HG03097 (cell line): ENCODE results near the gene NR2C2.

ENCODE experiments used
- ATAC-seq: cut with Tn5 transposase; IDR thresholded peaks from one replicate; pipeline ENCODE4 v1.9.1; 2021; ENCODE audit not compliant: unreplicated experiment, low FRiP score

NR2C2 gene

DNA sequence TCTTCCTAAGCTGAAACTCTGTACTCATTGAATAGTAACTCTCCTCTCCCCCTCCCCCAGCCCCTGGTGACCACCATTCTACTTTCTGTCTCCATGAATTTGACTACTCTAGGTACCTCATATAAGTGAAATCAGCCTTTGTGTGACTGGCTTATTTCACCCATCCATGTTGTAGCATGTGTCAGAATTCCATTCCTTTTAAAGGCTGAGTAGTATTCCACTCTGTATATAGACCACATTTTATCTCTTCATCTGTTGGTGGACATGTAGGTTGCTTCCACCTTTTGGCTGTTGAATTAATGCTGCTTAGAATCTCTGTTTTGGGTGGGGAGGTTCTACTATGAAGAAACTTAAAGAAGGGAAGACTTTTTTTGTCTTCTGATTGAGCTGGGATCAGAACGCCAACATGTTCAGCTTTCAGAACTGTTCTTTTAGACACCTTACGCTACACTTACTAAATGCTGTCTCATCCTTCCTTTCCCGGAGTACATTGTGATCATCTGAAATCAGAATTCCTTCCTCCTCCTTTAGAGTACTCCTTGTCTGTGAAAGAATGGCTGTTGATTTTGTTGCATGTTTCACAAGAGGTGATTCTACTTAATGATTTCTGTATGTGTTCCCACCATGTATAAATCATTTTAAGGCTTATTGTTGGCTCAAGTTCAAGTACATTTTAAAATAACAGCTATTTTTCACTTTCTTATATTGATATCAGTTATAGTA lies 67.4 kb downstream of the NR2C2 start:
- ATAC-seq = no peak

DNA sequence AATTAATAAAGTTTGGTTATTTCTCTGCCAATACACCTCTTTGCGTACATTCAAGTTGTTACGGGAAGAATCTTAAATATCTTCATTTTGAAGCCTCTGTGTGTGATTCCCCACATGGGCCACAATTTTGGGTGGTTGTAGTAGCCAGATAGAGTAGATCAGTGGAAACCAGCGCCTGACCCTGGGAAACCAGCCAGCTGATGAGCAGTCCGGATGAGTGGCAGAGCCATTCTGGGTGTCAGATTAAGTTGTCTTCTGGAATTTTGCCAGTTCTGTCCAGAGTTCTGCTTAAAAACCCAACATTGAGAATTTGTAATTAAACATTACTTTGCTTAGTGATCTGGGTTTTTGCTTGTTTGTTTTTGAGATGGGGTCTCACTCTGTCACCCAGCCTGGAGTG lies 68.1 kb downstream of the NR2C2 start:
- no peak for ATAC-seq

DNA sequence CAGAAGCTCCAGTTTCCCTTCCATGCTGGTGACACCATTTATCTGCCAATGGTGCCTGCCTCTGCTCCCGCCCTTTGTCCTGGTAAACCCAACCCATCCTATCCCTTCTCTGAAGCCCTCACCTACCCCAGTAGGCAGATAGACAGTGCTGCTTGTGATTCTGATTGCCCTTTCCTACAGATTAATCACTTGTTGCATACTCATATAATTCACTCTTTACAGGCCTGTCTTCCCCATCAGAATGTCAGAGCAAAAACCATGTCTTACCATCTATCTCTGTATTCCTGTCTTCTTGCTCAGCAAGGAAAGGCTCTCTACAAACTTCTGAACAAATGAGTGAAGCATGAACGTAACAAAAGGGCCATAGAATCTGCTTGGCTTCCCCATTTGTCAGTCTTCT lies 69.8 kb downstream of the NR2C2 start:
- ATAC-seq = no peak

DNA sequence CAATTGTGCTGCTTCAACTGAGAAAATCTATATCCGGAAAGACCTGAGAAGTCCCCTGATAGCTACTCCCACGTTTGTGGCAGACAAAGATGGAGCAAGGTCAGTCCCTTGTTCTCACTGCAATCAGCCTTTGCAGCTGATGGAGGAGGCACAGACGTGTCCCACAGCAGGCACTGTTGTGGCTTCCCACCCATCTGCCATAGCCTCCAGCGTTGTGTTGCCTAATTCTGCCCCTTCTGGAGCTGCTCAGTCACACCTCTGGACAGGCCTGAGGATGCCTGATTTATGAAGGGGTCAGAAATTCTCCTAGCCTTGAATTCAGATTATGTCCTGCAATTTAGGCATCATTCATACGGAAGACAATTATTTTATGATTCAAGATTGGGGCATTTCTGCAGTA lies 75.9 kb downstream of the NR2C2 start:
- no peak for ATAC-seq

DNA sequence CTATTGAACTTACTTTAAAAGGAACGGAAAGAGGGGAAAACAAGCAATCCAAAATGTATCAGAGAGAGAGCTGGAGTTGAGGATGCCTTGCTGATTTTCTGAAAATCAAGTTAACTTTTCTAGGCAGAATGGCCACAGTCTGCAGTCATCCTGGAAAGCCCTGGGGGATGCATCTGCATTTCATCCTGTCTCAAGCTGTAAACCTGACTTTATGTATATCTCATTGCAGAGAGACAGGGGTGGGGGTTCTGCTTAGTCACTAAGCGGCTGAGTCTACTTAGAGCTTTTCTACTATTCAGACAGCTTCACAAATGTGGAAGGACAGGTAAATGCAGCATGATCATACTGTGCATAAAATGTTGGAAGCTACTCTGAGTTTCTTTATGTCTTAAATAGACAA lies 76.3 kb downstream of the NR2C2 start:
- no peak for ATAC-seq

DNA sequence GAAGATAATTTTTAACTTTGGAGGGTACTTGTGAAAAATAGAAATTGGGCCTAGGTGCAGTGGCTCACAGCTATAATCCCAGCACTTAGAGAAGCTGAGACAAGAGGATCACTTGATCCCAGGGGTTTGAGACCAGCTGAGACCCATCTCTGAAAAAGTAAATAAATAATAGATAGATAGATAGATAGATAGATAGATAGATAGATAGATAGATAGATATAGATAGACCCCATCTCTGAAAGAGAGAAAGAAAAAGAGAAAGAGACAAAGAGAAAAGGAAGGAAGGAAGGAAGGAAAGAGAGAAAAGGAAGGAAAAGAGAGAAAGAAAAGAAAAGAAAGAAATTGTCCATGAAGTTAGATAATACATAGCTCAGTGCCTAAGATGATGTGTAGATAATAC lies 82.2 kb downstream of the NR2C2 start:
- ATAC-seq = no peak

DNA sequence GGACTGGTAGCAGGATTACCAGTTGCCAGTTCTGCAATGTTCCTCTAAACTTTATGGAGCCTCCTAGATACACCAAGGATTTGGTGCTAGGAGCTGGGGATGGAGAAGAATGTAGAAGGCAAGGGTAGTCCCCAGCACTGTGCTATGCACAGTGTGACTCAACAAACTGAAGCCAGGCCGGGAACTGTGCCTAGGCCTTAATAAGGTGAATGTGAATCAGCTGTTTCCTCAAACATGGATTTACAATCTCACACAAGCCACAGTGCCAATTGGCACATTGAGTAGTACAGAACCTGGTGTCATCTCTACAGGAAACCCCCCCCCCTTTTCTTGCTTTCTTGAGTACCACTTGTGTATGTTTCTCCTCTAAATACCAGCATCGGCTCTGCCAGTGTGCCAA lies 85.3 kb downstream of the NR2C2 start:
- ATAC-seq = no peak

DNA sequence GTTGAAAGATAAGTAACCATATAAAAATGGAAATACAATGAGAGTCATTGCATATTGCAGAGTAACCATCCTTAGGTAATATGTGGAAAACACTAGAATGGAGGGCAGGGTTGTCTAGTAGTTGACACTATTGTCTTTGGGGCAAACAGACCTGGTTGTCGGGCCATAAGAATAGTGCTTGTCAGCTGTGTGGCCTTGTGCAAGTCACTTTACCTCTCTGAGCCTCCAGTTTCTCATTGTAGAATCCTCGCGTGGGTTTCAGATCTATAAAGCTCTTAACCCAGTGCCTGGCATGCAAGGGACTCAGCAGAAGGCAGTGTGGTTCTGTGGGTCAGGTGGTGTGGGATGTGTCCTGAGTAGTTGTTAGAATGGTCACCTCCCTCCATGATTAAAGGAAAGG lies 85.7 kb downstream of the NR2C2 start:
- ATAC-seq = no peak

DNA sequence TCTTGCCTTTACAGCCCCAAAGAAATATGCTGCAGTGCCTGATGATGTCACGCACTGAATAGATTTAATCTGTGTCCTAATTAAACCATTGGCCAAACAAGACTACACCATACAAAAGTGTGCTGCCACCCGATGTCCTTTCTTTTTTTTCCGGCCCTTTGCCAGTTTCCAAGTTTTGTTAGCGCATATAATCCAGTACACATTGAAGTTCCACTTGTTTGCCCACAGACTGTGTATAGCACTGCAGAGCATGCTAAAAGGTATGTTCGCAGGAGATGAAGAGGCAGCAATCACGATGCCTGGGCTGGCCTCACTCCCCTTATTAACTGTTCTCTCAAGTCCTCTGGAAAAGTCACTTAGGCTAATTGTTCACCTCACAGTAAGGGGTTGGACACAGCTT lies 90.9 kb downstream of the NR2C2 start:
- no peak for ATAC-seq

DNA sequence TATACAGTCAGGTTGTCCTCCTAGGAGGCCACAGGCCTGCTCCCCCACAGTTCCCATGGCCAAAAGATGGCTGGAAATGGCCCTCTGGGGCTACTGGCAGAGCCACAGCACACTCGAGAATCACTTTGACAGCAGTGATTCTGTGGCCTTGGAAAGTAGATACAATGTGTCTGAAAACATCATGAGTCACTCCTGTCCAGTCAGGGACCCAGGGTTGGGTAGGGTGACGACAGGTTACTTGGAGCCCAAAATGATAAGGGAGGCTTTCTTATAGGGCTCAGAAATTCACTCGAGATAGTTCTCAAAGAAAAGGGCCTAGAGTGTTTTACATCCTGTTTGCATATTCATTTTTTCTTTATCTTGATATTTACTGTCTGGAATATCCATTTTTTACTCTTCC lies 93.5 kb downstream of the NR2C2 start:
- ATAC-seq = no peak

DNA sequence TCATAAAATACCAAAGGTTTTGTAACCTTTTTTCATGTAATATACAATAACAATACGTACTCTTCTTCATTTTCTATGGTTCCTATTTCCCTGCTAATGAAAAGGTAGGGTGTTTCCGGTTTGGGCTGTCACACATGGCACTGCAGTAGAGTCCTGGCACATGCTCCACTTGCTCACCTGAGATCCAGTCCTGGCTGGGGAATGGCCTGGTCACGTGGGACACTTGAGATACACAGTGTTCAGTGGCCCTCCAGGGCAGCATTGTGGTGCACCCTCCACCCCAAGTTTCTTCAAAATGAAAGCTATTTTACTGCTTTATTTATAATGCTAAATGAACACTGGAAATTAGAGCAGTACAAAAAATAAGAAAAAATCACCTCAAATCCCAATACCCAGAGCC lies 94.6 kb downstream of the NR2C2 start:
- ATAC-seq = no peak

DNA sequence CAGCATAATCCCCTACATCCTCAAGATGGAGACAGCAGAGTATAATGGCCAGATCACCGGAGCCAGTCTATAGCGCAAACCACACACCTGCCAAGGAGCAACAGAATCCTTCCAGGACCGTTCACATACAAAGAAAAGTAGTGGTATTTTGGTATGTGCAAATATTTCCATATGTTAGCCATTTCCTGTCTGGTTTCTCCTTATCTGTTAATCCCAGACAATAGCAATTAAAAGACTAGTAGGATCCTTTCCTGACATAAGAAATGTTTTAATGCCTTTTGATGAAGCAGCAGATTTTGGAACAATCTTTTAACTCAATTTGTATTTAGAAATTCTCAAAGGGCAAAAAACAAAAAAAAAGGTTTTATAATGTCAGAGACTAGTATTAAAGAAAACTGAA lies 95.6 kb downstream of the NR2C2 start:
- no peak for ATAC-seq

DNA sequence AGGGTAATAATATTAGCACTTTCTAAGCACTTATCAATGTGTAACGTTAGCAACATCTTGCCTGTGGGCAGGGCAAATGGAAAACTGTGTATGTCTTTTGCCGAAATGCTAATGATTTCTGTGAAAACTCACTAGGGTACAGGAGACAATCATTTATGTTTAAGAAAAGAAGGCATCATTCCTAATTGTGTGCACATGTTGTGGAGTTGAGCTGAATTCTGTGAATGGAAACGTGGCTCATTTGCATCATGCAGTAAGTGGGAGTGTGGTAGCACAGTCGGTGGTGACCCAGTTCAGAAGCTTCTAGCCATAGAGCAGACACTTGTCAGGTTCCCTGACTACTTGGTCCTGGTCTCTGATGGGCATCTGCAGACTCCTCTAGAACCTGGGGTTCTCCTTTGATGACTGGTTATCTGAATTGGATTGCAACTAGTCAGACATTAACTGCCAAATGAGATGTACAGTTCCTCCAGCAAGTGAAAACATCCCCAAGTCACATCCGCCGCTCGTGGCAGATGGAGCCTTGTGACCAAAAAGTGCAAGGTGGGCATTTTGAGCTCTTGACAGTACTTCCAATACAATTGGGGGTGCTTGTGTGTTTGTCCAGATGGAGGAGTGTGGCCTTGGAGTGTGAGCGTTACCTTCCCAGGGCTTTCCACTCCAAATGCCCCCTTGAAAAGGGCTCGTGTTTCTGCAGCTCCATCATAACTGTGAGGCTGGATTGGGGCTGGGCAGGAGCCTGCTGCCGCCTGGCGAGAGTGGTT lies 96.2 kb downstream of the NR2C2 start:
- ATAC-seq = no peak

DNA sequence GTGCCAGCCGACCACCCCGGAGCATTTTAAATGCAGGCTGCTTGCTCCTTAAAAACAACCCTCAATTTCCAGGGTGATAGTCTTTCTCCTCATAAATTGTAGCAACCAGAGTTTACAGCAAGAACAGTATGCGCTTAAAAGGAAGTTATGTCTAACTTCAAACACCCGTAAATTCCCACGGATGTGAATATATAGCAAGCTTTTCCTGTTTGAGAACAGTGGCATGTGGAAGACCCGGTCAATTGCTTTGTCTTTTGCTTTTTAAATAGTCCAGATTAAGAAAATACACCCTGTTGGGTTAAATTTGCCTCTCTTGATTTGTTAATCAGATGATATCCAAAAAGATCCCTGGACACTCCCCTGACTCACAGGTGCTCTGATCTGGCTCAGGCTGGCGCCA lies 96.9 kb downstream of the NR2C2 start:
- no peak for ATAC-seq

DNA sequence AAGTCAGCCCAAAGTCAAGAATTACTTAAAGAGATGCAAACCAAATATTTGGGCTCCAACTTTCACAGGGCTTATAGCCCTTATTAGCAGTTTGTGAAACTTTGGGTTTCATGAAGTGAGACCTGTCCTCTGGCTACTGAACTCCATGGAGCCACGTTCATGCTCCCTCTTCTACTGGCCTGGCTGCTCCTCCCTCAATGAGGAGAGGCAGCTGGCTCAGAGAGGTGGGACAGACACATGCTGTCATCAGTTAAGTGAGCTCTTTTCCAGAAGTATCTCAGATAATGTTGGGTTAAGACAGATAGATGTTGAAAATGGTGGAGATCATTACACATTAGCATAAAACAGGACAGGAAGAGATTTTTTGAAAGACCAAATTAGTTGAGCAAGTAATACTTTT lies 98.3 kb downstream of the NR2C2 start:
- no peak for ATAC-seq

DNA sequence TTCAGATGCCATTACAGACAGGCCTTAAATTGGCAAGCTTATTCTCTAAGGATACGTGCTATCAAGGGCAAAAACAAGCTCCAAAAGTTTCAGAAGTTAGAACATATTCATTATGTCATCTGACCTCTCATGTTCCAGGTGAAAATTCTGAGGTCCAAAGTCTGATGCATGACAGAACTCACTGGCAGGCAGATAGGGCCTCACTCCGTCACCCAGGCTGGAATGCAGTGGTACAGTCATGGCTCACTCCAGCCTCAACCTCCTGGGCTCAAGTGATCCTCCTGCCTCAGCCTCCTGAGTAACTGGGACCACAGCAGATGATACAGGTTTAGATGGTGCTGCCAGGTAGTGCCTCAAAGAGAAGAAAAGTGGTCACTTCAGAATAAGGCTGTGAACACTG lies 102.2 kb downstream of the NR2C2 start:
- no peak for ATAC-seq

DNA sequence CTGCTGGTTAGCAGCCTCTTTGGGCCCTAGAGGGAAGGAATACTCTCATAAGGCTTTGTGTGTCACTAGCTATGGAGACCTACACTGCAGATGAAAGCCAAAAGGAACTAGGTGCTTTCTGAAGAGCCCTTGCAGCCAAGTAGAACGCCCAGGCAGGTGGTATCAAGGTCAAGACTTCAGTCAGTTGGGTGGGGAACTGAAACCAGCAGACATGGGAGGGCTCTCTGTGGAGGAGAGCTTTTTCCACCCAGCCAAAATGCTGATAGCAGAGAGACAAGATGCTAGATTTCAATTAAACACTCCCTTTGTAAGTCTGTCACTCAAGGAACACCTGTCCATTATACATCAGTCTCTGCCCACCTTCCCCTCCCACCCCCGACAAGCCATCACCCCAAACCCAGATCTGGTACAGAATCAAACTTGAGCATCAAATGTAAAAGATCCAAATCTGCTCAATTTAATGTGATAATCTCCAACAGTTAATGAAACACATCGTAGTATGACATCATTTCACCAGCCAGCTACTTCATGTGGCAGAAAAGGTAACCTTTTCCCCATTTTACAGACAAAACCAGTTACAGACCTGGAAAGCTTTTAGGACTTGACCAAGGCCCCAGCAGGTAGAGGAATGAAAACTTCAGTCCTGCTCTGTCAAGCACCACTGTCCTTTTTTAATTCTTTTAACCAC lies 103.2 kb downstream of the NR2C2 start:
- ATAC-seq = peak; percentile 61

DNA sequence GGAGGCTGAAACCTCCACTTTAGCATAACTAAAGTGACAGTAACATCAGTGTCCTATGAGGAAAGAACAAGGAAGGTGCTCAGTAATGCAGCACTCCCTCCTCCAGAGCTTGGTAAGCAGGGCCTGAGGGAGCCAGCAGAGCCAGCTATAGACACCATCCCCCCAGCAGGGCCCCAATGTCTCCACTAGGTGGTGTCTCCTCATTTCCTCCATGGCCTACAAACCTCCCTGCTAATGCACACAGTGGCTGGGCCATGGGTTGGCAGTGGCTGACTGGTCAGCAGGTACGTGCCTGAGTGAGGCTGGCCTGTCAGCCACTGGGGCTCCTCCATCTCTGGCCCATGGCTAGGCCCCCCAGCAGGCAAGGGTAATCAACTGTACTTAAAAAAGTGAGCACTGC lies 104.1 kb downstream of the NR2C2 start:
- ATAC-seq = peak; percentile 37

DNA sequence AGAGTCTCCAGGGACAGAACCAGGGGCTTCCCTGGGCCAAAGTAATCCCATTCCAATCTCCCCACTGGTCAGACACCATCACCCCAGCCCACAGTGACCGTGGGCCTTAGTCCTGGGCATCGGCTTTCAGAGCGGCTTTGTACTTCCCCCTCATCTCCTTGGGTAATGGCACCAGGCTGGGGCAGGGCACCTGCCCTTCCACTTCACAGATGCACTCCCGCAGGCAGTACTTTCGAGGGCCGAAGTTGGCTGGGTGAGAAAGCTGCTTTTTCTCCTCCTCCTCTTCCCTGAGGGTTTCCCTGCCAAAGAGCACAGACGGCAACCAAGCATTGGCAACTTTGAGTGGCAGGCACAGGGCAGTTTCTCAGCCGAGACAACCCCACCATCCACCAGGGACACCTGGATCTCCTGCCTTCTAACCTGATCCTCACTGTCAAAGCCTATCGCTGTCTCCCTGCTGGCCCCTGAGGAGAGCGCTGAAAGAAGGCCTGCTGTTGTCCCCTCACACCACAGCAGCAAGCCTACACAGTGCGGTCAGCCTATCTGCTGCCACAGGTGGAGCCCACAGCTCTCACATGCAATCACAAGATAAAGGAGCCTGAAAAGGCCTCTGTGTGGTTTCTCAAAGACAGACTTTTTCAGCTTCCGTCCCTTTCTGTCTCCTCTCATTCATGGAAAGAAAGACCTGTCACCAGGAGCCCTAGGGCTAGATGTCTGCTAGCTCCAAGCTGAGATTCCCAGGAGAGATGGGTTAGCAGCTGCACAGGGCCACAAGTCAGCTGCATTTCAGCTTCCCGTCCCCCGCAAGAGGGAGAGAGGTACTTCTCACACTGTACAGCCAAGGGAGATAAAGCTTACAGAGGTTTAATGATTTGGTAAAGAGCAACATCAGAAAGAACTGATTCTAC lies 105.2 kb downstream of the NR2C2 start:
- ATAC-seq = no peak

DNA sequence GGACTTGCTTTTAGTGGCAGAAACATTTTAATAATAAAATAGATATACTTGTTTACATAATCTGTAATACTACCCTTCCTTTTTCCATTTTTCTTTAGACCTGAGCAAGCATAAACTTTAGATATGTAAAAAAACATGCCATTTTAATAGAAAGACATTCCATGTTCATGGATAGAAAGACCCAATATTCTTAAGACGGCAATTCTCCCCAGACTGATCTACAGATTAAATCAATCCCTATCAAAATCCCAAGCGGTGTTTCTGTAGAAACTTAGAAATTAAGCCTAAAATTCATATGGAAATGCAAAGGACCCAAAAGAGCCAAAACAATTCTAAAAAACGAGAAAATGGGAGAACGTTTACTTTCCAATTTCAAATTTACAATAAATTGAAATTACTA lies 106.2 kb downstream of the NR2C2 start:
- no peak for ATAC-seq
